ENCODE results near the gene CA4. TPM values are rescaled to one million over a fixed set of nuclear protein-coding genes. Genes with fewer than 3 reads are reported as not detected.
"Not testable (repeated sequence)": the region's sequence is repeated elsewhere in the genome, so short reads cannot be mapped to it uniquely, and the experiment has no call there.

Gene CA4
- polyA plus RNA-seq: not detected in 2 replicates
- polyA minus RNA-seq: not detected in 2 replicates

- Histone ChIP-seq H3K79me2 (replicated peaks; ENCODE audit: insufficient read depth, low read length) (no peaks in the 10 kb centered on the region), H3K4me3 (ENCODE audit: low read length) (peak within 1 kb of the TSS; percentile 53), H3K27me3 (ENCODE audit: insufficient read depth, low read depth, low read length) (peaks cover 35% of the 10 kb centered on the region), H3K9me3 (ENCODE audit: low read length) (no peaks in the 10 kb centered on the region), H3K9ac (ENCODE audit: low read length) (no peak within 1 kb of the TSS), H3F3A (ENCODE audit: insufficient read depth, low read length, poor library complexity, severe bottlenecking) (no peaks in the 10 kb centered on the region), H3K36me3 (ENCODE audit: insufficient read depth, low read length) (no peaks in the 10 kb centered on the region), H2AFZ (ENCODE audit: low read depth, low read length) (no peak within 1 kb of the TSS), H4K20me1 (ENCODE audit: insufficient read depth) (no peaks in the 10 kb centered on the region), H3K9me2 (ENCODE audit: insufficient read depth, low read length) (no peaks in the 10 kb centered on the region), H3K27ac (ENCODE audit: low read length) (no peak within 1 kb of the TSS), H3K4me2 (ENCODE audit: low read length) (no peak within 1 kb of the TSS)
- TF ChIP-seq EP300 (conservative IDR thresholded peaks at IDR 0.05; ENCODE audit: poor library complexity, severe bottlenecking) (no peak), TAF1 (IDR thresholded peaks at IDR 0.05; ENCODE audit: low read depth) (no peak), RAD21 (conservative IDR thresholded peaks at IDR 0.05) (no peak), EZH2 (IDR thresholded peaks at IDR 0.05; ENCODE audit: borderline replicate concordance, insufficient read depth, low read length, poor library complexity, severe bottlenecking) (no peak), POLR2AphosphoS5 (IDR thresholded peaks at IDR 0.05) (no peak), SMC3 (conservative IDR thresholded peaks at IDR 0.05; ENCODE audit: poor library complexity) (no peak), REST (IDR thresholded peaks at IDR 0.05; ENCODE audit: borderline replicate concordance) (no peak), CTCF (IDR thresholded peaks at IDR 0.05; ENCODE audit: poor library complexity, severe bottlenecking) (no peak), MXI1 (conservative IDR thresholded peaks at IDR 0.05; ENCODE audit: poor library complexity, severe bottlenecking) (no peak)
Measured at GRCh38 chr17:60149691-60150582, at the start of gene CA4. Gene CA4, plus strand, starts transcription at chr17:60149973. Its CDS starts 62 bp downstream, at chr17:60150035.

- not testable (repeated sequence) for H3K36me3 ChIP-seq (ENCODE audit: insufficient read depth, low read length); H3K79me2 ChIP-seq (replicated peaks; ENCODE audit: insufficient read depth, low read length); H3F3A ChIP-seq (ENCODE audit: insufficient read depth, low read length, poor library complexity, severe bottlenecking); H3K27me3 ChIP-seq (ENCODE audit: insufficient read depth, low read depth, low read length); H4K20me1 ChIP-seq (ENCODE audit: insufficient read depth); H3K9me3 ChIP-seq (ENCODE audit: low read length); H3K4me2 ChIP-seq (ENCODE audit: low read length); H3K9ac ChIP-seq (ENCODE audit: low read length); H3K4me3 ChIP-seq (ENCODE audit: low read length); H3K27ac ChIP-seq (ENCODE audit: low read length); H3K9me2 ChIP-seq (ENCODE audit: insufficient read depth, low read length); H2AFZ ChIP-seq (ENCODE audit: low read depth, low read length)
Measured at GRCh38 chr17:60100577-60100976, 49.2 kb upstream of the CA4 start.

- H2AFZ ChIP-seq (ENCODE audit: low read depth, low read length); H4K20me1 ChIP-seq (ENCODE audit: insufficient read depth); H3K27me3 ChIP-seq (ENCODE audit: insufficient read depth, low read depth, low read length); H3F3A ChIP-seq (ENCODE audit: insufficient read depth, low read length, poor library complexity, severe bottlenecking); H3K27ac ChIP-seq (ENCODE audit: low read length); H3K79me2 ChIP-seq (replicated peaks; ENCODE audit: insufficient read depth, low read length); H3K4me2 ChIP-seq (ENCODE audit: low read length); H3K9me2 ChIP-seq (ENCODE audit: insufficient read depth, low read length); H3K4me3 ChIP-seq (ENCODE audit: low read length); H3K36me3 ChIP-seq (ENCODE audit: insufficient read depth, low read length); H3K9ac ChIP-seq (ENCODE audit: low read length); H3K9me3 ChIP-seq (ENCODE audit: low read length): not testable (repeated sequence)
Measured at GRCh38 chr17:60102015-60102631, 47.6 kb upstream of the CA4 start.
